Measurements from ENCODE around the gene PLB1.
"Not testable (repeated sequence)": the region's sequence is repeated elsewhere in the genome, so short reads cannot be mapped to it uniquely, and the experiment has no call there.

The PLB1 gene

GRCh38 chr2:28652217-28652616, 156.4 kb downstream of the PLB1 start:
- no peak for DNase-seq

- DNase-seq: no peak
These were observed 158.2 kb downstream of the PLB1 start for GRCh38 chr2:28653892-28654662.

GRCh38 chr2:28654663-28655320, 158.9 kb downstream of the PLB1 start:
- DNase-seq: no peak

DNA sequence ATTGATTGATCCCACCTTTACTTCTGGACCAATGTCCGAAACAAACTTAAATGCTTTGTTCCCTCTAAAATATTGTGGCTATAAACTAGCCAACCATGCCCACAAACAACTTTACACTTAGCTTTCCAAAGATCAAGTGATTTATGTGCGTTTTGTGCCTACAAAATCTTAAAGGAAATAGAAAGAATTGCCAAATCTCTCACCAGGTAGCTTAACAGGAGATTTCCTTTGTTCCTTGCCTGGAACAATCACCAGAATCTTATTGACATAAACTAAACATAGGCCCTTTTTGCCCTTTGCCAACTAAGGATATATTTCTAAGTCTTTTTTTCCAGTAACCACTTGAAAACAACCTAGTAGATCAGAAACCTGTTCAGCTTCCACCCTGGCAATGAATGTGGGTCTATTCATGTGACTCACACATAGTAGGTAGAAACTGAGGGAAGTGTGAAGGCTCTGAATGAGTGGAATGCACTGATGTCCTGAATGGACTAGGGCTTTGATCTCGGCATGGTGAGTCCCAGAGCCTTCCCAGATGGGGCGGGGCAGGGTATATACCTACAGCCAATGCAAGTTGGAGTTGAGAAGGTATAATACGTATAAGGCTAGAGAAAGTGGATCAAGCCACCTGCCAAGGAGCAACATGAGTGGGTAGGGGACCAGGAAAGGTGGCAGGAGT, 161.2 kb downstream of the PLB1 start:
- no peak for DNase-seq

DNA sequence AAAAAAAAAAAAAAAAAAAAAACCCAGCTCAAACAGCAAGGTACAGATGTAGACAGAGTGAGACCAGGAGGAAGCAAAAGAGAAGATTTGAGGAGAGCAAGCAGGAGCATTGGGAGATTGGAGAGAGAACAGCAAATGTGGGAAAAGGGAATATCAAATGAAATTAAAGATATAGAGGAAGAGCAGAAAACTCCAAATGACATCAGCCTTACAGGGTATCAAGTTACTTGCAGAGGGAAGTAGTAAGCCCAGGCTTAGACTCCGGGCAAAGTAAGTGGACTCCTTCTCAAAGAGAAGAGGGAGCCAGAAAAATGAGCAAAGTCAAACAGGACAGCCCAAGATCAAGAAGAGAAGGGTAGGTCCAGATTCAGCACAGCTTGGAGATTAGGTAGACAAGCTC, 162.5 kb downstream of the PLB1 start:
- no peak for DNase-seq

- no peak for DNase-seq
These were observed 163.3 kb downstream of the PLB1 start for GRCh38 chr2:28659127-28659526.

- no peak for DNase-seq
These were observed 165.7 kb downstream of the PLB1 start for GRCh38 chr2:28661589-28662001.

DNA sequence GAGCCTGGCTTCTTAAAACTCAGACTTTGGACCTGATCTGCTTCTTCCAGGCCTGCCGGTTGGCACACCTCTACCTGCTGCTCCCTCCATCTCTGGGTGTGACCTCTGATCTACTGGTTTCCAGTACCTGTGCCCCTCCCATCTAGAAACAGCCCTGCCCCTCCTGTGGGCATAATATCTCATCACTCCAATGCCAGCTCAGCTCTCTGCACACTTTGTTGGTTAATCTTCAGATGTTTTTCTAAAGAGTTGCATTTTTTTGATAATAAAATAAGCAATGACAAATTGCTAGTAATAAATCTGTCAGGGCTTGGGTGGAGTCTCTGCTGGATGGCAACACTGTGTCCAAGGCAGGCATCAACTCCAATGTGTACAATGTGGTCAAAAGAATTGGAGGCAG, 166.2 kb downstream of the PLB1 start:
- DNase-seq: no peak

DNA sequence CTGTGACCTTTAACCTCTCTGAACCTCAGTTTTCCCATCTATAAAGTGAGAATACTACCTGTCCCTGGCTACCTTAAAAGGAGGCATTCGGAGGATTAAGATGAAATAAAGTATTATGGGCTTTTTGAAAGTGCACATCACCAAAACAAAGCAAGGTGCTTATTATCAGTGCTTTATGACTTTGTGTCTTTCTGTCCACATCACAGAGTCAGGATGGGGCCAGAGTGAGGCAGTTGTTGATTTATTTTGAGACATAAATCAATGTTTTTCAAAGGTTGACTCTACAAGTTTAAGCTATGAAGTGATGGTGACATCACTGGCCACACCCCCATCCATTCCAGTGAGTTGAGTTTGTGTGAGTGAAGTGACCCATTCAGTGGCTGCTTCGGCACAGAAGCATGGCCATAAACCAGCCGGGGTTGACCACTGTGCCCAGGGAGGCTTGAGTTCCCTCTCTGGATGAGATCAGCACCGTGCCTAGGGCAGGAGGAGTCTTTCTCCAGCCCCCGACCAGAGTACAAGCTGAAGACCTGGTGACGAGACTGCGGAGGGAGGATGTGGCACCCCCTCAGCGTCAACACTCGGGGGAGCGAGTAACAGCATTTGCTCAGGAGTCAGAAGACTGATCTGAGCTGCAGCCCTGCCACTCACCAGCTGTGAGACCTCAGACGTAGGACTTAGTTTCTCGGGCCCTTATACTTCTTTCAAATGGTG, 166.8 kb downstream of the PLB1 start:
- DNase-seq: no peak

DNA sequence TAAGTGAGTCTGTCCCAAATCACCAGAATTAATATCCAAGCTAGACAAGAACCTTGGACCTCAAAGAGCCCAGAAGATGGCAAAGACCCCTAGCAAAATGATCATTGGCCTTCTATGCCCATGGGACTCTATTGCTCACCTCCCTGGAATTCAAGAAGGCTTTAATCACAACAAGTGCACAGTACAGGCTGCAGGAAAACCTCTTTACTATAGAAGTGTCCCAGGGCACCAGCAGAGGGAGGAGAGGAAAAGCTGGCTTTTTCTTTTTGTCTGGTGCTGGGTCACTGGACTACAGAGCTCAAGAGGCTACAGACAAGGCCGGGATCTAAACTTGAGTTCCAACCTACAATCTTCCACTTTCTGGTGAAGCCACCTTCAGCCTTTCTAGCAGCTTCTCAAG, 167.5 kb downstream of the PLB1 start:
- DNase-seq: no peak

GRCh38 chr2:28664120-28664842, 168.4 kb downstream of the PLB1 start:
- DNase-seq: peak; percentile 56

- DNase-seq: no peak
These were observed 169.3 kb downstream of the PLB1 start for GRCh38 chr2:28665041-28665704.

- not testable (repeated sequence) for DNase-seq
These were observed 170.0 kb downstream of the PLB1 start for GRCh38 chr2:28665811-28666377.

- no peak for DNase-seq
These were observed 170.8 kb downstream of the PLB1 start for GRCh38 chr2:28666496-28667184.

DNA sequence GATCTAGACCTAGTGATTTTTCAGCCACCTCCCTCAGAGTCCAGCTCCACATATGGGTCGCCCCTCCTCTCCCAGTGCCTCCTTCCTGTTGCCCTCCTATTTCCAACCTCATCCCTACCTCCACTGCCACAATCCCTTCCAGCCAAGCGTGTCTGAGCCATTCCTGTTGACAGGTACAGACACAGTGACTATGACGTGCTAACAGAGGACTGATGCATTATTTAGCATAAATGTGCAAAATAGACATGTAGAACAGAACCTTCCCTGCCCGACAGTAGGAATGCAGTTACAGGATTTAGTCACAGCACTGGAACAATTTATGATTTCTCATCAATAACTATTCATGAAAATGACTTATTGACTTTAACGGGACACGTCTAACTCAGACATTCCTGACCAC, 171.4 kb downstream of the PLB1 start:
- DNase-seq: no peak

DNA sequence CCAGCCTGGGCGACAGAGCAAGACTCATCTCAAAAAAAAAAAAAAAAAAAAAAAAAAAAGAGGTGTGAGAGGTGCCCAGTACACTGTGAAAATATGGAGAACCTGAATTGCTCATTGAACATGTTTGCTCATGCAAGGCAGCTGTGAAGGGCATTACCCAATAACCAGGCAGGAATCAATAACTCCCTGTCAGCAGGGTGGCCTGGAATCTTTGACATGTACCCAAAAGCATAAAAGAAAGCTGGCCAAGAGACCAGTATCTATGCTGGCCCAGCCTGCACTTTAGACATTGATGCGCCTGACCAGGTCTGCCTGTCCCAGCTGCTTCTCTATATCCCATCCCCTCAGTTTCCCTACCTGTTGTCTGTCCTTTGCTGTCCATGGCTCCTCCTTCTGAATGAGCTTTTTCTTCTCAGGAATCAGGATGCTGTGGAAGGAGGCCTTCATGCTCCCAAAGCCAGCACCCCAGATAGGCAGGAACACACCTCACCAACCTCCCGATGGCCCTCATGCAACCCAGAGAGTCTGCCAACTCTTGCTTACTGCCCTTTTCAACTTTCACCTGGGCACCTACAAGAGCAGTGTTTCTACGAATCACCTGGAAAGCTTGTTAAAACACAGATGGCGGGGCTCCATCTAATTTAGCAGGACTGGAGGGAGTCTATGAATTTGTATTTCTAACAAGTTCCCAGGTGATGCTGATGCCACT, 172.4 kb downstream of the PLB1 start:
- DNase-seq: no peak

- no peak for DNase-seq
These were observed 173.0 kb downstream of the PLB1 start for GRCh38 chr2:28668880-28669279.

- peak; percentile 23 for DNase-seq
These were observed 175.0 kb downstream of the PLB1 start for GRCh38 chr2:28670856-28671255.

DNA sequence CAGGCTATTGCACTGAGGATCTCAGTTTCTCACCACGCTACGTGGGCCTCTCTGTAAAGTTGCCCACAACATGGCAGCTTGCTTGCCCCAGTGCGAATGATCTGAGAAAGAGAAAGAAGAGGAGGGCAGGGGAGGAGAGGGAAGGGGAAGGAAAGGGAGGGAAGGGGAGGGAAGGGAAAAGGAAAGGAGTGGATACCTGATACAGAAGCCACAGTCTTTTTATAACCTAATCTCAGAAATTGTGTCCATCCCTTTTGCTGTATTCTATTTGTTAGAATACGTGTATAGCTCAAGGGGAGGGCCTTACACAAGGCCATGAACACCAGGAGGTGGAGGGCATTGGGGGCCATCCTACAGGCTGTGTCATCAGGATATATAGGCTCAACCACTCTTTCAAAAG, 177.5 kb downstream of the PLB1 start:
- DNase-seq: no peak

DNA sequence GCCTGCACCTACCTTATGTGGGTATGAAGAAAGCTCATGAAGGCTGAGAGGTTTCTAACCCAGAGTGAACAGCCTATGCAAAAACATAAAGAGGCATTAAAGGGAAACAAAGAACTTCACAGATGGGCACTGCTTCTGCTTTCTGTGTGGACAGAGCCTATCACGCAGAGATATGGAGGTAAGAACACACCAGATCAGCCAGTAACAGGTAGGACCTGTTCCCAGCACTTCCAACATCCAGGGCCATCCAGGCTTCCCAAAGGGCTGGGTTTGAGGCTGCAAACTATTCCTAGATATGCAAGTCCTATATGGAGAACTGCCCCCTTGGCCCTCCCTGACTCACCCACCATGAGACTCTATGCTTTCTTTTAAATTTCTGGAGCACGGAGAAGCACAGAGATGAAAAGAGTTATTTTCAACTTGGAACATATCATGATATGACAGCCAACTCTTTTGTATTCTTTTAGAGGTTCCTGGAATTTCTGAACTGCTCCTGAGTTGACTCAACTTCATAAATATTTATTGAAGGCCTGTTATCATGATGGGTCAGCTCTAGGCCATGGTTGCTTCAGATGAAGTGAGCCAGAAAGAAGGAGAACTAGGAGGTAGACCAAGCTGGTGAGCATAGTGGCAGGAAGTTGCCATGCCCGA, 178.3 kb downstream of the PLB1 start:
- DNase-seq: no peak

Data from retina (tissue), 1 donor.